Measurements from ENCODE around the gene SPACA7. TPM values are rescaled to one million over a fixed set of nuclear protein-coding genes. Genes with fewer than 3 reads are reported as not detected.

SPACA7 gene
- total RNA-seq, 4 donors from 2014 or later, result not detected

- H3K4me3 ChIP-seq, result no peak overlapping the region
- DNase-seq, result no peak
- no peaks in the 10 kb centered on the region for H3K4me1 ChIP-seq
- no peaks in the 10 kb centered on the region for H3K27me3 ChIP-seq
- H3K27ac ChIP-seq, result no peak overlapping the region
- TF ChIP-seq POLR2A (IDR thresholded peaks at IDR 0.05) (no peak), CTCF (IDR thresholded peaks at IDR 0.05) (no peak)
- no peaks in the 10 kb centered on the region for H3K36me3 ChIP-seq
- H3K9me3 ChIP-seq, result no peaks in the 10 kb centered on the region
These were observed 78.6 kb downstream of the SPACA7 start for GRCh38 chr13:112454648-112455334.

GRCh38 chr13:112455476-112456059, 79.4 kb downstream of the SPACA7 start:
- H3K27me3 ChIP-seq, result no peaks in the 10 kb centered on the region
- H3K4me1 ChIP-seq, result no peaks in the 10 kb centered on the region
- H3K4me3 ChIP-seq, result no peak overlapping the region
- no peaks in the 10 kb centered on the region for H3K9me3 ChIP-seq
- no peak for TF ChIP-seq CTCF (IDR thresholded peaks at IDR 0.05)
- TF ChIP-seq POLR2A (IDR thresholded peaks at IDR 0.05), result no peak
- no peak overlapping the region for H3K27ac ChIP-seq
- no peaks in the 10 kb centered on the region for H3K36me3 ChIP-seq
- no peak for DNase-seq

- DNase-seq, result no peak
- Histone ChIP-seq H3K36me3 (no peaks in the 10 kb centered on the region), H3K4me3 (no peak overlapping the region), H3K27ac (no peak overlapping the region), H3K9me3 (no peaks in the 10 kb centered on the region), H3K4me1 (no peaks in the 10 kb centered on the region), H3K27me3 (no peaks in the 10 kb centered on the region)
- TF ChIP-seq POLR2A (IDR thresholded peaks at IDR 0.05) (no peak), CTCF (IDR thresholded peaks at IDR 0.05) (no peak)
These were observed 80.2 kb downstream of the SPACA7 start for GRCh38 chr13:112456138-112457056.

GRCh38 chr13:112457081-112457480, 80.9 kb downstream of the SPACA7 start:
- DNase-seq, result no peak
- H3K27me3 ChIP-seq, result no peaks in the 10 kb centered on the region
- no peaks in the 10 kb centered on the region for H3K4me1 ChIP-seq

More at GRCh38 chr13:112457081-112457480, 80.9 kb downstream of the SPACA7 start:
- TF ChIP-seq CTCF (IDR thresholded peaks at IDR 0.05) (no peak), POLR2A (IDR thresholded peaks at IDR 0.05) (no peak)
- Histone ChIP-seq H3K4me3 (no peak overlapping the region), H3K27ac (no peak overlapping the region), H3K36me3 (no peaks in the 10 kb centered on the region), H3K9me3 (peaks cover 0 to 3% (median 0%) of the 10 kb centered on the region in 4 donors)
